Natural killer cell treated with Interleukin-12 subunit alpha and Interleukin-12 subunit beta and Interleukin-15 and Interleukin-18, amount 100 ng/mL, for 72 hours (primary cell): Measurements from ENCODE around the gene MOCOS. TPM values are rescaled to one million over a fixed set of nuclear protein-coding genes. Genes with fewer than 3 reads are reported as not detected.

Experiments used
- ATAC-seq, 2 donors: fragments of 150-1000 bp; cut with Tn5 transposase in 1 of 2; sonication (Bioruptor Pico), chemical (Tn5 transposase) in 1 of 2; 2 replicates each; pipeline ENCODE4 v1.10.0; 2021
- DNase-seq: peaks from one replicate; pipeline ENCODE4 v3.0.0; 2022; ENCODE audit warnings: low spot score
- H3K27ac Mint-ChIP-seq, 2 donors: 1 replicate in 1 of 2; 2 replicates in 1 of 2; pipeline ENCODE4 v1.8.0; 2022; ENCODE audit warnings: mixed read lengths in 2 of 2, mild to moderate bottlenecking in 1 of 2, moderate library complexity in 1 of 2
- H3K27me3 Mint-ChIP-seq, 2 donors: 1 replicate in 1 of 2; 2 replicates in 1 of 2; pipeline ENCODE4 v1.8.0; 2022; ENCODE audit warnings: mixed read lengths in 2 of 2
- H3K36me3 Mint-ChIP-seq: one replicate; pipeline ENCODE4 v1.8.0; 2022; ENCODE audit warnings: mixed read lengths
- H3K4me1 Mint-ChIP-seq, 2 donors: 1 replicate in 1 of 2; 2 replicates in 1 of 2; pipeline ENCODE4 v1.8.0; 2022; ENCODE audit warnings: low read depth in 2 of 2, mixed read lengths in 2 of 2, mild to moderate bottlenecking in 1 of 2
- H3K4me3 Mint-ChIP-seq: one replicate; pipeline ENCODE4 v1.8.0; 2022; ENCODE audit warnings: mixed read lengths
- H3K9me3 Mint-ChIP-seq: 2 replicates; pipeline ENCODE4 v1.8.0; 2022; ENCODE audit warnings: mixed read lengths
- total RNA-seq, 2 donors: library from RNA; stranded (reverse); gene quantifications; one replicate each; pipeline ENCODE4 v1.2.3, GENCODE V29; 2022

Gene MOCOS, protein sequence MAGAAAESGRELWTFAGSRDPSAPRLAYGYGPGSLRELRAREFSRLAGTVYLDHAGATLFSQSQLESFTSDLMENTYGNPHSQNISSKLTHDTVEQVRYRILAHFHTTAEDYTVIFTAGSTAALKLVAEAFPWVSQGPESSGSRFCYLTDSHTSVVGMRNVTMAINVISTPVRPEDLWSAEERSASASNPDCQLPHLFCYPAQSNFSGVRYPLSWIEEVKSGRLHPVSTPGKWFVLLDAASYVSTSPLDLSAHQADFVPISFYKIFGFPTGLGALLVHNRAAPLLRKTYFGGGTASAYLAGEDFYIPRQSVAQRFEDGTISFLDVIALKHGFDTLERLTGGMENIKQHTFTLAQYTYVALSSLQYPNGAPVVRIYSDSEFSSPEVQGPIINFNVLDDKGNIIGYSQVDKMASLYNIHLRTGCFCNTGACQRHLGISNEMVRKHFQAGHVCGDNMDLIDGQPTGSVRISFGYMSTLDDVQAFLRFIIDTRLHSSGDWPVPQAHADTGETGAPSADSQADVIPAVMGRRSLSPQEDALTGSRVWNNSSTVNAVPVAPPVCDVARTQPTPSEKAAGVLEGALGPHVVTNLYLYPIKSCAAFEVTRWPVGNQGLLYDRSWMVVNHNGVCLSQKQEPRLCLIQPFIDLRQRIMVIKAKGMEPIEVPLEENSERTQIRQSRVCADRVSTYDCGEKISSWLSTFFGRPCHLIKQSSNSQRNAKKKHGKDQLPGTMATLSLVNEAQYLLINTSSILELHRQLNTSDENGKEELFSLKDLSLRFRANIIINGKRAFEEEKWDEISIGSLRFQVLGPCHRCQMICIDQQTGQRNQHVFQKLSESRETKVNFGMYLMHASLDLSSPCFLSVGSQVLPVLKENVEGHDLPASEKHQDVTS
- total RNA-seq: under 1 TPM in 1 of 2 donors, not detected in 1; 0.24 TPM

DNA sequence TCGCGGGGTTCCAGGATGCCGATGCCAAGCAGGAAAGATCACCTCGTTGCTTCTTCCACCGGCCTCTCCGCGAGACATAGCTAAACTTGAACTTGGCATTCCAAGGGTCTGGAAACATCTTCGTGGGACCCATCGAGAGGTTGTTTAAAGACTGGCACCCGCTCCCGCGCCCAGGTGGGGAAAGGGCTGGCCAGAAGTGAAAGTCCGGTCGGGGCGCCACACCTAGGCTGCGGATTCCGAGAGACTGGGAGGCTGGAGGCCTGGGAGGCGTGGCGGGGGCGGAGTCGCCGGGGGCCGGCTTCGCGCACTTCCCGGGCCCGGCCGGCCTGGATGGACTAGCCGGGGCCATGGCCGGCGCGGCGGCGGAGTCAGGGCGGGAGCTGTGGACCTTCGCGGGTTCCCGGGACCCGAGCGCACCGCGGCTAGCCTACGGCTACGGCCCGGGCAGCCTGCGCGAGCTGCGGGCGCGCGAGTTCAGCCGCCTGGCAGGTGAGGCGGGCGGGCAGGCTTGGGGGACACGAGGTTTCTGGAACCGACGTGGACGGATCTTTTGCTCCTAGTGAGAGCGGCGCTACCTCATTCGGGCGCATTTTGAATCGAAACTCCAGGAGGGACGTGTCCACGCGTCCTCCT, at the start of gene MOCOS:
MOCOS (plus strand) TSS at position 305 of the 633 bp plus-strand sequence; CDS start at position 348, 43 bp downstream.
- Mint-ChIP-seq H3K27me3 (peaks cover 32 to 34% of the 10 kb centered on the region in 2 donors), H3K4me1 (peaks cover 3 to 12% of the 10 kb centered on the region in 2 donors), H3K27ac (no peak within 1 kb of the TSS), H3K9me3 (no peaks in the 10 kb centered on the region), H3K4me3 (peak within 1 kb of the TSS; percentile 73), H3K36me3 (no peaks in the 10 kb centered on the region)
- DNase-seq (peak; percentile 70), ATAC-seq (peak; percentile 83 to 90)

DNA sequence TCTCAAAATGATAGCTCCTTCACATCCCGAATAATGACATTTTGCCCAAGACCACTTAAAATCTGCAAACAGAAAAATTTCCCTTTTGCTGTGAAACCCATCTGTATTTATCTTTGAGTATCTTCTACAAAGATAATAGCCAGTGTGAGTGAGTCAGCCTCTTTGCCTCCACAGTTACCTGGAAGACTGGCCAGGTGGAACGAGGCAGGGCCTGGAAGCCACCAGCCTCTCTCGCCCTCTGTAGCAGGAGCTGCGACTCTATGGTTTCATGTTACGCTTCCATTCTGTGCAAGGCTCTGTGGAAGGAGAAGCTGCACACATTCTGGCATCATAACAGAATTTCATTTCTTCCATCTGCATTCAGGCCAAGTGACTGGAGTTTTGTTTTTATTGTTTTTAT, 48.1 kb upstream of the MOCOS start:
- DNase-seq (no peak), ATAC-seq (no peak)
- H3K36me3 Mint-ChIP-seq: peaks cover 19% of the 10 kb centered on the region
- no peaks in the 10 kb centered on the region for H3K9me3 Mint-ChIP-seq
- no peak overlapping the region for H3K27ac Mint-ChIP-seq
- no peaks in the 10 kb centered on the region for H3K27me3 Mint-ChIP-seq
- peaks cover 6 to 9% of the 10 kb centered on the region in 2 donors for H3K4me1 Mint-ChIP-seq
- no peak overlapping the region for H3K4me3 Mint-ChIP-seq

DNA sequence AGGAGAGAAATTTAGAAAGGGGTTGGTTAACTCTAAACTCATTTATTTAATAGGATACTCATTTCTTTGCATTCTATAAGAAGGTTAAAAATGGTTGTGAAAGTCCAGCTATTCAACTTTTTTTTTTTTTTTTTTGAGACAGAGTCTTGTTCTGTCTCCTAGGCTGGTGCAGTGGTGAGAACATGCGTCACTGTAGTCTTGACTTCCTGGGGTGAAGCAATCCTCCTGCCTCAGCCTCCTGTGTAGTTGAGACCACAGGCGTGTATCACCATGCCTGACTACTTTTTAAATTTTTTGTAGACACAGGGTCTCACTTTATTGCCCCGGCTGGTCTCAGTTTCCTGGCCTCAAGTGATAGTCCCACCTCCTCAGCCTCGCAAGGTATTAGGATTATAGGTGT, 45.7 kb upstream of the MOCOS start:
- ATAC-seq (peak; percentile 81 to 88), DNase-seq (no peak)
- Mint-ChIP-seq H3K27ac (peak overlapping the region; percentile 44 to 61), H3K9me3 (no peaks in the 10 kb centered on the region), H3K4me1 (peaks cover 5 to 9% of the 10 kb centered on the region in 2 donors), H3K36me3 (peaks cover 26% of the 10 kb centered on the region), H3K4me3 (no peak overlapping the region), H3K27me3 (no peaks in the 10 kb centered on the region)

DNA sequence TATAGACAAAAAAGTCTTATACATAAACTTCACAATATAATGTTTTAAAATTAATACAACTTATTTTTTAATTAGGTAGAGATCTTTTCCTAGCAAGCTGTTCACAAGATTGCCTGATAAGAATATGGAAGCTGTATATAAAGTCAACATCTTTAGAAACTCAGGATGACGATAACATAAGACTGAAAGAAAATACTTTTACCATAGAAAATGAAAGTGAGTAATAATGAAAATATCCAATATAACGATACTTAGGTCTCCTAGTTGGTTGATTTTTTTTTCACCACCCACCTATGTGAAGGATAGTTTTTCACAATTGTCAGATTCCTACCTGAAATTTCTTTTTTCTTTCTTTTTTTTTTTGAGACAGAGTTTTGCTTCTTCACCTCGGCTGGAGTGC, 44.5 kb upstream of the MOCOS start:
- ATAC-seq: no peak

DNA sequence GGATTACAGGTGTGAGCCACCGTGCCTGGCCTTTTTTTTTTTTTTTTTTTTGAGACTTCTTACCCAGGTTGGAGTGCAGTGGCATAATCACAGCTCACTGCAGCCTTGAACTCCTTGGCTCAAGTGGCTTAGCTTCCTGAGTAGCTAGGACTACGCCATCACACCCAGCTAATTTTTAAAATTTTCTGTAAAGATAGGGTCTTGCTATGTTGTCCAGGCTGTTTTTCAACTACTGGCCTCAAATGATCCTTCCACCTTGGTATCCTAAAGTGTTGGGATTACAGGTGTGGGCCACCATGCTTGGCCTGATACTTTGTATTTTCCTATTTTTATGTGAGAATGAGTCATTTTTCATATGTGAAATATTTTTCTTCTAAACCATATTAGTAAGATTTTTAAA, 43.9 kb upstream of the MOCOS start:
- ATAC-seq (no peak), DNase-seq (no peak)
- Mint-ChIP-seq H3K4me3 (no peak overlapping the region), H3K27ac (no peak overlapping the region), H3K9me3 (no peaks in the 10 kb centered on the region), H3K27me3 (no peaks in the 10 kb centered on the region), H3K4me1 (peaks cover 3 to 6% of the 10 kb centered on the region in 2 donors), H3K36me3 (peaks cover 22% of the 10 kb centered on the region)

More for the DNA sequence above, 44.5 kb upstream of the MOCOS start:
- Mint-ChIP-seq H3K27me3 (no peaks in the 10 kb centered on the region), H3K4me1 (peaks cover 3 to 6% of the 10 kb centered on the region in 2 donors), H3K27ac (no peak overlapping the region), H3K36me3 (peaks cover 26% of the 10 kb centered on the region), H3K9me3 (no peaks in the 10 kb centered on the region), H3K4me3 (no peak overlapping the region)
- no peak for DNase-seq

DNA sequence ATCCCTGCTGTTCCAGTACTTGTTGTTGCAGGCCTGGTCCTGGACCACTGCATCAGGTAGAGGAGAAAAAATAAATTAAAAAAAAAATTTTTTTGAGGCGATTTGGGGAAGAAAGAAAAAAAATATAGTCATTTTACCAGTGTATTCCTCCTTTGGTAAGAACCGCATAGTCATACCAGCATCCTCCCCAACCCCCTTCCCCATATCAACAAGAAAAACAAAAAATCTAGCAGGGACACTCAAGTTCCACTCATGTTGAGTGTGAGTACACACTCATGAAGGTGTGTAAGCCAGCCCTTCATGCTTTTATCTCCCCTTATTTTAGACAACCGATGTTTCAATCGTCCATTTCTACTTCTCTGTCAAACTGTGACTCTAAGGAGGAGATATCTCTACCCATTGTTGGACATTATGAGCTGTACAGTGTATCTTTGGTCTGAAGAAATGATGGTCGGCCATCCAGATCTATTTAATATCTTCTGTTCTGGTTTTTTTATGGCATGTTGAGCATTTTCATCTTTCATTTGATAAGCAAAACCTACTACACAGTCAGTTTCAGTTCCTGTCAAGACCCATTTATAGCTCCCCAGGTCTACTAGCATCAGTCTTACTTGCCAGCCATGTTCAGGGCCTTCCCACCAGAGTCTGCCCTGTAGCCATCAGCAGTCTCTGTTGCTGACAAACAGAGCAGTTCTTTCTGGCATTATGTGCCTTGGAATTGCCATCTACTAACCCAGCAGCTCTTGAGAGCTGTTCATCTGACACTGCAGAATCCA, 37.6 kb upstream of the MOCOS start:
- DNase-seq (no peak), ATAC-seq (no peak)
- Mint-ChIP-seq H3K4me3 (no peak overlapping the region), H3K27ac (no peak overlapping the region), H3K36me3 (peaks cover 26% of the 10 kb centered on the region), H3K27me3 (no peaks in the 10 kb centered on the region), H3K4me1 (peaks cover 8 to 11% of the 10 kb centered on the region in 2 donors), H3K9me3 (no peaks in the 10 kb centered on the region)

DNA sequence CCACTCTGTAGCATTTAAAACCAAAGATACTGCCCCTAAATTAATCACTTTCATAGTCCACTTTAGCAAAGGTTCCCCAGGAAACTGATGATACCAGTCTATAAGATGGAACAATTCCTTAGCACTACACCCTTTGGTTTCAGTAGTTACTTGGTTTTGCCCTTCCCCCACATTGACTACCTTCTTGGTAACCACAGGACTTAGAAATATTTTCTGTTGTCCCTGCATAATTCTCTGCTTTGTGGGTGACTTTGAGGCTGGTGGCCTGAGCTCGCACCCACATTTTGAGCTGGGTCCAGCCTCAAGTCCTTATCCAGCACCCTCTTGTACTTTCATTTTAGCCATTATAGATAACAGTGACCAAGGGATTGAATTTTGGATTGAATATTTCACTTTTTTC, 34.5 kb upstream of the MOCOS start:
- H3K27me3 Mint-ChIP-seq: no peaks in the 10 kb centered on the region
- peaks cover 27% of the 10 kb centered on the region for H3K36me3 Mint-ChIP-seq
- H3K4me3 Mint-ChIP-seq: no peak overlapping the region
- H3K4me1 Mint-ChIP-seq: peaks cover 15 to 18% of the 10 kb centered on the region in 2 donors
- no peaks in the 10 kb centered on the region for H3K9me3 Mint-ChIP-seq
- DNase-seq (no peak), ATAC-seq (no peak)
- no peak overlapping the region for H3K27ac Mint-ChIP-seq

DNA sequence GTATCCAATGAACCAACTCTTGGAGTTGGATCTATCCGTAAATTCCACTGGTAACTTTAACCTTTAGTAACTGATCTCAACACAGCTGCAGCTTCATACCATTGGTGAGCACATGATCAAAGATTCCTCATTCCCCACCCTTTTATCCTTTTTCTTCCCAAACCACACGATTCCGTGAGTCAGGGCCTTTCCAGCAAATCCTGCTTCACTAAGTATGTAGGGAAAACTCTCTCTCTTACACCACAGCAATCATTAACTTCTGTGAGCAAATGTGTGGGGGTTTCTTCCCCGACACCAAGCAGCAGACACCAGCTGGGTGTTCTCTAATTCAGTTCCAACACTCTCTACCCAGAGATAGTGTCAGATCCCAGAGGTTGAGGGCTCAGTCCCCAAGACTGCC, 34.1 kb upstream of the MOCOS start:
- Mint-ChIP-seq H3K27ac (no peak overlapping the region), H3K27me3 (no peaks in the 10 kb centered on the region), H3K4me3 (no peak overlapping the region), H3K9me3 (no peaks in the 10 kb centered on the region), H3K4me1 (peaks cover 15 to 19% of the 10 kb centered on the region in 2 donors), H3K36me3 (peaks cover 27% of the 10 kb centered on the region)
- DNase-seq (no peak), ATAC-seq (no peak)

DNA sequence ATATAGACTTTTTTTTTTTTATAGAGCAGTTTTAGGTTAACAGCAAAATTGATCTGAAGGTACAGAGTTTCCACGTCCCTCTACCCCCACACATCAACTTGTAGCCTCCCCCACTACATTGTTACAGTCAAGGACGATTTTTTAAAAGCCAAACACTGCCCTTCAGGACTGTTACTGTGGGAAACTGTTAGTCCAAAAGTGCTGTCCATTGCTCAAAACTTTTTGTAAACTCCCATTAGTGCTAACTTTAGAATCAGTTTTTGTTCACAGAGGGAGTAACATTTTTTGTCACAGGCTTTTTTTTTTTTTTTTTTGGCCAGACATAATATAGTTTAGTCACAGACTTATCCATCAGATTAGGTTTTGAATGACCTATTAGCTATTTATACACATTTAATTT, 33.5 kb upstream of the MOCOS start:
- peaks cover 15 to 22% of the 10 kb centered on the region in 2 donors for H3K4me1 Mint-ChIP-seq
- ATAC-seq (no peak), DNase-seq (no peak)
- no peaks in the 10 kb centered on the region for H3K9me3 Mint-ChIP-seq
- peaks cover 27% of the 10 kb centered on the region for H3K36me3 Mint-ChIP-seq
- H3K27ac Mint-ChIP-seq: no peak overlapping the region
- H3K27me3 Mint-ChIP-seq: no peaks in the 10 kb centered on the region
- H3K4me3 Mint-ChIP-seq: no peak overlapping the region

DNA sequence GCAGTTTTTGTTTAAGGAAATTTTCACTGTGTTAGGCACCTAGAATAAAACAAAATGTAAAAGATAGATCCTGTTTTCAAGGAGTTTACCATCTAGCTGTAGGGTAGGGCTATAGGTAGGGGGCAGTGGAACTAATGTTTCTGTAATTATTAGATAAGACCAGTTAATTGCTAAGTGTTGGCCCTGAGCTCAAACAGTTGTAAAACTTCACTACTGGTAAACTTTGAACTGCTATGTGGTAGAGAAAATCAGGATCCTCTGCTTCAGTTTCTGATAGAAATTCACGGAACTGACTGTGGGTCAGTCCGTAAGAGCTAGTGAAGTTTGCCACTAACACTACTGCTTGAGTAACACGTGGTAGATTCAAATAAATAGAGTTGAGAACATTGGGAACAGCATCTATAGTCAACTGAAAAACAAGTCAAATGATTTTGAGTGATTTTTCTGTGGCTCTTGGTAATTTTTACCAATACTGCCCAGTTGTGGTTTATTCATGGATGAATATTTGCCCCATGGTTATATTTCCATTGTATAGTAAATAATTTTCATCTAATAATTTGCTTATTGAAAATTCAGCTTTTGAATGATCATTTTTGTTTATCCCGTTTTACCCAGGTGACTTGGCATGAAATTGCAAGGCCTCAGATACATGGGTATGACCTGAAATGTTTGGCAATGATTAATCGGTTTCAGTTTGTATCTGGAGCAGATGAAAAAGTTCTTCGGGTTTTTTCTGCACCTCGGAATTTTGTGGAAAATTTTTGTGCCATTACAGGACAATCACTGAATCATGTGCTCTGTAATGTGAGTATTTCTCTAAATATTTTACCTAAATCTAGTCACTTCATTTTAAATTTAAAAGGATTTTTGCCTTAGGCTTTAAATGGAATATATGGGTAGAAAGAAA, 31.2 kb upstream of the MOCOS start:
- DNase-seq (no peak), ATAC-seq (no peak)
- H3K4me3 Mint-ChIP-seq: no peak overlapping the region
- peaks cover 15 to 22% of the 10 kb centered on the region in 2 donors for H3K4me1 Mint-ChIP-seq
- H3K27ac Mint-ChIP-seq: no peak overlapping the region
- no peaks in the 10 kb centered on the region for H3K9me3 Mint-ChIP-seq
- H3K27me3 Mint-ChIP-seq: no peaks in the 10 kb centered on the region
- peaks cover 35% of the 10 kb centered on the region for H3K36me3 Mint-ChIP-seq

DNA sequence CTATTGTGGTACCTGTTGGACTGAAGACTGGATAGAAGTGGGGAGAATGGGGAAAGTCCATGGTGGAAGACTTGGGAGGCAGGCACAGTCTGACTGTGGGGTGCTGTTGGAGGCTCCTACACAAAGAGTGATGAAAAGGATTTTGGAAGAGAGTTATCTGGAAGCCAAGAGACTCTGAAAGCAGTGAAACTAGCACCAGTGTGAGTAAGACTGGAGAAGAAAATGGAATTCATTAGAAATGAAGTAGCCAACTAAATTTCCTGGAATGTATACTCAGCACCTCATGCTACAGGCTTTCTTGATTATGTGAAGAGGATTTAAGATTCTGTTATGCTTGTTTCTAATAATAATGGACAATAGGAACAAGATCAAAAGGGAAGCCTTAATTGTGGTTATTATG, 29.9 kb upstream of the MOCOS start:
- Mint-ChIP-seq H3K27me3 (no peaks in the 10 kb centered on the region), H3K4me3 (no peak overlapping the region), H3K4me1 (peaks cover 20 to 22% of the 10 kb centered on the region in 2 donors), H3K27ac (no peak overlapping the region), H3K36me3 (peaks cover 31% of the 10 kb centered on the region), H3K9me3 (no peaks in the 10 kb centered on the region)
- ATAC-seq (no peak), DNase-seq (no peak)

DNA sequence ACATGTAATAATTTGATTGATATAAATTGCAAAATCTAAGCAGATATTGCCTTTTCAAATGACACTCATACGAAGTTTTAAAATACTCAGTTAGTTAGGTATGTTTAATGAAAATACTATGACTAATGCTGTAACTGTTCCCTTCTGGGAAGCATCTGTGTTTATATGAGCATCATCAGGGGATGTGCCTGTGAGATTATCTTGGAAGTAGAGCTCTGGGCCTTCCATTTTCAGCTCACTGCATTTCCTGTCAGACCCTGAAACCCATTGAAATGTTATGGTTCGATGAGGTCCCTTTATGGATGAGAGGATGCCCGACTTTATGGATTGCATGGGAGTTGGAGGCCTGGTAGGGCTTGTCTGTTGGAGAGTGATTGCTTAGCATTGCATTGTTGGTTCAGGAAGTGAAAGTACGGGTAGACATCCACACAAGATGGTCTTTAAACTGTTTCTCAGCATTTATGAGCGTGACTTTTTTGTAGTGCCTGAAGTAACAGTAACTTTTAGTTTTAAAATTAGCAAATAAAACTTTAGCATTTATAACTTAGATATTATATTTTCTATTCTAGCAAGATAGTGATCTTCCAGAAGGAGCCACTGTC, 28.9 kb upstream of the MOCOS start:
- no peak overlapping the region for H3K4me3 Mint-ChIP-seq
- H3K36me3 Mint-ChIP-seq: peaks cover 27% of the 10 kb centered on the region
- ATAC-seq (no peak), DNase-seq (no peak)
- H3K27ac Mint-ChIP-seq: no peak overlapping the region
- peaks cover 12 to 18% of the 10 kb centered on the region in 2 donors for H3K4me1 Mint-ChIP-seq
- H3K9me3 Mint-ChIP-seq: no peaks in the 10 kb centered on the region
- no peaks in the 10 kb centered on the region for H3K27me3 Mint-ChIP-seq
